Activated effector memory CD4-positive, alpha-beta T cell treated with Interleukin-2 at 50 U/mL for 16 hours (primary cell): ENCODE measurements around the gene CDH7.

Experiments
- DNase-seq: peaks from one replicate; pipeline ENCODE4 v3.0.0-alpha.2; 2020

CDH7 gene

GRCh38 chr18:65924904-65925303, 174.1 kb downstream of the CDH7 start:
- no peak for DNase-seq

GRCh38 chr18:65934874-65935273, 184.1 kb downstream of the CDH7 start:
- DNase-seq: no peak

GRCh38 chr18:65936678-65937077, 185.9 kb downstream of the CDH7 start:
- DNase-seq: no peak

- no peak for DNase-seq
These were observed 186.4 kb downstream of the CDH7 start for GRCh38 chr18:65937180-65937579.

- no peak for DNase-seq
These were observed 188.0 kb downstream of the CDH7 start for GRCh38 chr18:65938592-65939372.
